GM12878 (cell line): ENCODE measurements around the gene RNF220.

Experiments used
- CEBPB ChIP-seq, 2 experiments: fragments of 150-350 bp in 1 of 2; IDR thresholded peaks; 2 replicates each; pipeline ENCODE4 v1.6.1; 2012 to 2014; ENCODE audit warnings: low read depth in 2 of 2, low read length in 2 of 2, borderline replicate concordance in 1 of 2, inconsistent platforms in 1 of 2
- CREM ChIP-seq: IDR thresholded peaks from 2 replicates; pipeline ENCODE4 v1.6.1; 2014; ENCODE audit warnings: antibody characterized with exemption, low read depth
- CTCF ChIP-seq, 3 experiments: IDR thresholded peaks in 2 of 3; conservative IDR thresholded peaks in 1 of 3; 2 replicates each; pipeline ENCODE4 v1.5.1; 2011; ENCODE audit warnings: low read depth in 3 of 3, low read length in 3 of 3, mild to moderate bottlenecking in 3 of 3, control low read depth in 2 of 3, moderate library complexity in 2 of 3, inconsistent platforms in 1 of 3, mixed read lengths in 1 of 3; ENCODE audit not compliant: control insufficient read depth in 2 of 3, insufficient read depth in 1 of 3; ENCODE audit errors: extremely low read depth in 1 of 3
- TCF12 ChIP-seq: IDR thresholded peaks from 2 replicates; pipeline ENCODE4 v1.6.1; 2011; ENCODE audit warnings: low read depth, mild to moderate bottlenecking, low read length

- TF ChIP-seq CEBPB (IDR thresholded peaks at IDR 0.05; ENCODE audit: borderline replicate concordance in 1 of 2, low read depth in 2 of 2, low read length in 2 of 2) (no peak), CTCF (IDR thresholded peaks at IDR 0.05 in 2 of 3, conservative IDR thresholded peaks at IDR 0.05 in 1 of 3; ENCODE audit: control insufficient read depth in 2 of 3, extremely low read depth in 1 of 3, insufficient read depth in 1 of 3, low read depth in 3 of 3, low read length in 3 of 3) (no peak), TCF12 (no peak), CREM (no peak)
Observed at GRCh38 chr1:44685218-44685617, 280.2 kb downstream of the RNF220 start.
